SK-N-MC (cell line): ENCODE data around the gene SDHAF4.

ENCODE experiments used
- DNase-seq: peaks from one replicate; pipeline ENCODE4 v3.0.0-alpha.2; 2011; ENCODE audit warnings: low read depth, low spot score
- H3K27ac ChIP-seq: fragments of 200-600 bp; sonication (generic); 2 replicates; pipeline ENCODE4 v1.5.1; 2016; ENCODE audit warnings: mixed run types
- H3K36me3 ChIP-seq: fragments of 200-600 bp; sonication (generic); 2 replicates; pipeline ENCODE4 v1.6.1; 2017; ENCODE audit warnings: antibody characterized with exemption, low read length, mixed read lengths; ENCODE audit not compliant: insufficient read depth
- H3K4me3 ChIP-seq: fragments of 200-600 bp; sonication (generic); 2 replicates; pipeline ENCODE4 v1.5.1; 2016
- H3K9ac ChIP-seq: fragments of 200-600 bp; sonication (generic); 2 replicates; pipeline ENCODE4 v1.8.0; 2017; ENCODE audit warnings: mixed run types, mixed read lengths; ENCODE audit not compliant: insufficient read length
- H3K9me3 ChIP-seq: fragments of 200-600 bp; sonication (generic); 2 replicates; pipeline ENCODE4 v1.6.1; 2017; ENCODE audit warnings: low read depth, mild to moderate bottlenecking, antibody characterized with exemption, low read length, moderate library complexity, mixed read lengths
- EZH2 ChIP-seq: fragments of 200-600 bp; sonication (generic); IDR thresholded peaks from one replicate; pipeline ENCODE4 v1.6.1; 2017; ENCODE audit warnings: antibody characterized with exemption
- FOXP2 ChIP-seq: optimal IDR thresholded peaks from 2 replicates; pipeline ENCODE3; 2011; ENCODE audit warnings: mild to moderate bottlenecking, moderate library complexity; ENCODE audit not compliant: insufficient read depth; ENCODE audit errors: extremely low read length, control extremely low read depth
- POLR2AphosphoS5 ChIP-seq: IDR thresholded peaks from 2 replicates; pipeline ENCODE4 v1.6.1; 2012; ENCODE audit warnings: mild to moderate bottlenecking, low read depth, low read length, borderline replicate concordance

The SDHAF4 gene

DNA sequence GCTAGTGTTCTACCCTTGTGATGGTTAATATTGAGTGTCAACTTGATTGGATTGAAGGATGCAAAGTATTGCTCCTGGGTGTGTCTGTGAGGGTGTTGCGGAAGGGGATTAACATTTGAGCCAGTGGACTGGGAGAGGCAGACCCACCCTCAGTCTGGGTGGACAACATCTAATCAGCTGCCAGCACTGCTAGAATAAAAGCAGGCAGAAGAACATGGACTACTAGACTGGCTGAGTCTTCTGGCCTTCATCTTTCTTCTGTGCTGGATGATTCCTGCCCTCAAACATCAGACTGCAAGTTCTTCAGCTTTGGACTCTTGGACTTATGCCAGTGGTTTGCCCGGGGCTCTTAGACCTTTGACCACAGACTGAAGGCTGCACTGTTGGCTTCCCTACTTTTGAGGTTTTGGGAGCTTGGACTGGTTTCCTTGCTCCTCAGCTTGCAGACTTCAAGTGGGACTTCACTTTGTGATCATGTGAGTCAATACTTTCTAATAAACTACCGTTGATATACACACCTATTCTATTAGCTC, 50.1 kb downstream of the SDHAF4 start:
- H3K9ac ChIP-seq: no peak overlapping the region
- H3K4me3 ChIP-seq: no peak overlapping the region
- no peak overlapping the region for H3K27ac ChIP-seq
- no peak for TF ChIP-seq EZH2
- TF ChIP-seq FOXP2: no peak
- TF ChIP-seq POLR2AphosphoS5: no peak
- DNase-seq: no peak
- no peaks in the 10 kb centered on the region for H3K9me3 ChIP-seq
- no peaks in the 10 kb centered on the region for H3K36me3 ChIP-seq

DNA sequence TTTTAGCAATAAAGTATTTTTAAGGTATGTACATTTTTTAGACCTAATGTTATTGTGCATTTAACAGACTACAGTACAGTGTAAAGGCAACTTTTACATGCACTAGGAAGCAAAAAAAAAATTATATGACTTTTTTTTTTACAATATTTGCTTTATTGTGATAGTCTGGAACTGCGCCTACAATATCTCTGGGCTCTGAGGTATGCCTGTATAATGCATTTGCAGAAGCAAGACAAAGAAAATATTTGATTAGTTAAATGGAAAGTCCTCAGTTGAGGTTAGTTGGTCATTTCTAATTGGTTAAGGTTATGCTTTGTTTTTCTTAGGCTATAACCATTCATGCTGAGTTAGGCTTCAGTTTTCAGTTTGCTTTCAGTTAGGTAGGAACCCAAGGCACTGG, 54.0 kb downstream of the SDHAF4 start:
- Histone ChIP-seq H3K36me3 (no peaks in the 10 kb centered on the region), H3K4me3 (no peak overlapping the region), H3K9me3 (no peaks in the 10 kb centered on the region), H3K9ac (no peak overlapping the region), H3K27ac (no peak overlapping the region)
- no peak for DNase-seq
- TF ChIP-seq EZH2 (no peak), POLR2AphosphoS5 (no peak), FOXP2 (no peak)

DNA sequence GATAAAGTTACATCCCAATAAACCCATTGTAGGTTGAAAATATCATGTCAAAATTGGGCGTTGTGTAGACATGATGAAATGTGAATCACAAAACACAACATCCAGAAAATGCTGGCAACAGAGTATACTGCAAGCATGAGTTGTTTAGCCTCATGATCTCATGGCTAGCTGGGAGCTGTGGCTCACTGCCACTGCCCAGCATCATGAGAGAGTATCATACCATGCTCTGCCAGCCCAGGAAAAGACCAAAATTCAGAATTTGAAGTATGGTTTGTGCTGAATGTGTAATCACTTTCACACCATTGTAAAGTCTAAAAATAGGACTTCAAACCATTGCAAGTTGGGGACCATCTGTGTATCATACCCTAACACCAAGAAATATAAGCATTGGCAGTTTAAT, 55.7 kb downstream of the SDHAF4 start:
- no peak overlapping the region for H3K9ac ChIP-seq
- no peak for DNase-seq
- H3K4me3 ChIP-seq: no peak overlapping the region
- H3K27ac ChIP-seq: no peak overlapping the region
- no peaks in the 10 kb centered on the region for H3K9me3 ChIP-seq
- no peaks in the 10 kb centered on the region for H3K36me3 ChIP-seq
- TF ChIP-seq POLR2AphosphoS5 (no peak), EZH2 (no peak), FOXP2 (no peak)

DNA sequence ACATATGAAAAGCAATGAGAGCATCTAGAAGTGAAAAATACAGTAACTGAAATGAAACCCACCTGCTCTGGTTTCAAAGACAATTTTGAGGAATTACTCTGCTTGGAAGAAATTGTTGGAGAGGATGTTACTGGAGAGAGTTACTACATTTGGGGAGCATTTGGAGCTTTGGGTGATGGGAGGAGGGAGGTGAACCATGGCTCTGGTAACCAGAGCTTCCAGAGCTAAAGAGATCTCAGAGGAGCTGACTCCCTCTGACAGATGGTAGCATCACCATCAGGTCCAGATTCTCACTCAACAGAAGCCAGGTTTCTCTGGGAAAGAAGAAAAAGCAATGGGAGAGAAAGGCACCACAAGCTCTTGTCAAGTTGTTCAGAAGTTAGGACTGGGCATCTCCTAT, 58.7 kb downstream of the SDHAF4 start:
- no peak for DNase-seq
- H3K9ac ChIP-seq: no peak overlapping the region
- H3K4me3 ChIP-seq: no peak overlapping the region
- TF ChIP-seq POLR2AphosphoS5 (no peak), FOXP2 (no peak), EZH2 (no peak)
- no peaks in the 10 kb centered on the region for H3K9me3 ChIP-seq
- no peaks in the 10 kb centered on the region for H3K36me3 ChIP-seq
- H3K27ac ChIP-seq: no peak overlapping the region

DNA sequence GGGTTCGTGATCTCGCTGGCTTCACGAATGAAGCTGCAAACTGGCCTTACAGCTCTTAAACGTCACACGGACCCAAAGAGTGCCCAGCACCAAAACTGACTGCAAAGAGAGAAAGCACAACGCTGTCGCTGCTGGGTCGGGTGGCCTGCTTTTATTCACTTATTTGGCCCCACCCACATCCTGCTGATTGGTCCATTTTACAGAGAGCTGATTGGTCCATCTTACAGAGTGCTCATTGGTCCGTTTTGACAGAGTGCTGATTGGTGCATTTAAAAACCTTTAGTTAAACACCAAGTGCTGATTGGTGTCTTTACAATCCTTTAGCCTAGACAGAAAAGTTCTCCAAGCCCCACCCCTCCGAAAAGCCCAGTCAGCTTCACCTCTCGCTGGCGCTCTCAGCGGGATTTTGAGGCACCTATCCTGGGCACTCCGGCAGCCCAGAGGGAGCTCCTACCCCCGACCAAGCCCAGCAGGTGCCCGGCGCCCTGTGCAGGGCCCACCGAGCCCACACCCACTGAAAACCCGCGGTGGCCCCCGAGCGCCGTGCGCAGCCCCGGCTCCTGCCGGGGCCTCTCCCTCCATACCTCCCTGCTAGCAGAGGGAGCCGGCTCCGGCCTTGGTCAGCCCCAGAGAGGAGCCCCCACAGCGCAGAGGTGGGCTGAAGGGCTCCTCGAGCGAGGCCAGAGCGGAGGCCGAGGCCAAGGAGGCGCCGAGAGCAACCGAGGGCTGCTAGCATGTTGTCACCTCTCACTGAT, 60.9 kb downstream of the SDHAF4 start:
- Histone ChIP-seq H3K9me3 (no peaks in the 10 kb centered on the region), H3K36me3 (no peaks in the 10 kb centered on the region), H3K9ac (no peak overlapping the region), H3K4me3 (no peak overlapping the region), H3K27ac (no peak overlapping the region)
- no peak for DNase-seq
- TF ChIP-seq FOXP2 (no peak), POLR2AphosphoS5 (no peak)

- DNase-seq: no peak
- Histone ChIP-seq H3K9me3 (no peaks in the 10 kb centered on the region), H3K4me3 (no peak overlapping the region)
These were observed 63.2 kb downstream of the SDHAF4 start for GRCh38 chr6:70629929-70630328.

GRCh38 chr6:70633870-70634269, 67.1 kb downstream of the SDHAF4 start:
- H3K36me3 ChIP-seq: no peaks in the 10 kb centered on the region
- H3K9ac ChIP-seq: no peak overlapping the region
- H3K4me3 ChIP-seq: no peak overlapping the region
- H3K27ac ChIP-seq: no peak overlapping the region
- TF ChIP-seq EZH2 (no peak), FOXP2 (no peak), POLR2AphosphoS5 (no peak)
- H3K9me3 ChIP-seq: no peaks in the 10 kb centered on the region
- no peak for DNase-seq

More at GRCh38 chr6:70629929-70630328, 63.2 kb downstream of the SDHAF4 start:
- Histone ChIP-seq H3K36me3 (no peaks in the 10 kb centered on the region), H3K9ac (no peak overlapping the region), H3K27ac (no peak overlapping the region)
- TF ChIP-seq FOXP2: no peak
- TF ChIP-seq EZH2: no peak
- no peak for TF ChIP-seq POLR2AphosphoS5

DNA sequence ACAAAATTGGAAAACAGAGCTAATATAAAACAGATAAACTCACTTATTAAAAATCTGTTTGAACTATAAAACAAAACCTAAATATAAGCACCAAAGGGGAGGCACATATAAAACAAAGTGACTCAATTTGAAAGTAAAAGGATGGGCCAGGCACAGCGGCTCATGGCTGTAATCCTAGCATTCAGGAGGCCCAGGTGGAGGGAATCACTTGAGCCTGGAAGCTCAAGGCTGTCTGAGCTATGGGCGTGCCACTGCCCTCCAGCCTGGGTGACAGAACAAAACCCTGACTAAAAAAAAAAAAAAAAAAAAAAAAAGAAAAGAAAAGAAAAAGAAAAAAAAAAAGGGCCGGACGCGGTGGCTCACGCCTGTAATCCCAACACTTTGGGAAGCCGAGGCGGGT, 69.9 kb downstream of the SDHAF4 start:
- H3K36me3 ChIP-seq: no peaks in the 10 kb centered on the region
- TF ChIP-seq FOXP2 (no peak), EZH2 (no peak), POLR2AphosphoS5 (no peak)

GRCh38 chr6:70638468-70638867, 71.7 kb downstream of the SDHAF4 start:
- H3K27ac ChIP-seq: no peak overlapping the region
- H3K9me3 ChIP-seq: no peaks in the 10 kb centered on the region
- H3K36me3 ChIP-seq: no peaks in the 10 kb centered on the region
- TF ChIP-seq POLR2AphosphoS5 (no peak), FOXP2 (no peak), EZH2 (no peak)
- no peak for DNase-seq
- H3K4me3 ChIP-seq: no peak overlapping the region
- no peak overlapping the region for H3K9ac ChIP-seq

More for the DNA sequence above, 69.9 kb downstream of the SDHAF4 start:
- Histone ChIP-seq H3K9ac (no peak overlapping the region), H3K9me3 (no peaks in the 10 kb centered on the region), H3K27ac (no peak overlapping the region), H3K4me3 (no peak overlapping the region)
- DNase-seq: no peak
